Mononuclear cell (primary cell): ENCODE results near the gene ACVR1. TPM values are rescaled to one million over a fixed set of nuclear protein-coding genes. Genes with fewer than 3 reads are reported as not detected.

Source experiments
- H3K27me3 ChIP-seq: 2 replicates; pipeline ENCODE4 v1.6.0; 2011; ENCODE audit warnings: low read length, control low read depth; ENCODE audit not compliant: insufficient read depth
- H3K4me1 ChIP-seq: 2 replicates; pipeline ENCODE4 v1.5.1; 2011; ENCODE audit warnings: mild to moderate bottlenecking, low read length, control low read depth; ENCODE audit not compliant: insufficient read depth
- H3K4me3 ChIP-seq: 2 replicates; pipeline ENCODE4 v1.5.1; 2011; ENCODE audit warnings: mild to moderate bottlenecking, low read length, moderate library complexity
- H3K9me3 ChIP-seq: 2 replicates; pipeline ENCODE4 v1.5.1; 2011; ENCODE audit warnings: low read depth, mild to moderate bottlenecking, control low read depth, low read length
- total RNA-seq: library from RNA; depleted of rRNA; stranded (reverse); fragments of >200 nt; gene quantifications from one replicate; pipeline ENCODE4 v1.2.3, GENCODE V29; 2012

ACVR1 gene
- total RNA-seq, 1 donor = 8.1 TPM

- no peaks in the 10 kb centered on the region for H3K9me3 ChIP-seq
- H3K4me1 ChIP-seq = no peaks in the 10 kb centered on the region
- no peaks in the 10 kb centered on the region for H3K27me3 ChIP-seq
- H3K4me3 ChIP-seq = no peak overlapping the region
Measured at GRCh38 chr2:157810037-157810436, 66.1 kb downstream of the ACVR1 start.

- H3K9me3 ChIP-seq = no peaks in the 10 kb centered on the region
- no peak overlapping the region for H3K4me3 ChIP-seq
- no peaks in the 10 kb centered on the region for H3K27me3 ChIP-seq
- no peaks in the 10 kb centered on the region for H3K4me1 ChIP-seq
Measured at GRCh38 chr2:157809212-157809611, 66.9 kb downstream of the ACVR1 start.

GRCh38 chr2:157808421-157808820, 67.7 kb downstream of the ACVR1 start:
- H3K9me3 ChIP-seq = no peaks in the 10 kb centered on the region
- H3K4me3 ChIP-seq = no peak overlapping the region
- H3K4me1 ChIP-seq = no peaks in the 10 kb centered on the region
- no peaks in the 10 kb centered on the region for H3K27me3 ChIP-seq

- Histone ChIP-seq H3K4me1 (no peaks in the 10 kb centered on the region), H3K9me3 (no peaks in the 10 kb centered on the region), H3K27me3 (no peaks in the 10 kb centered on the region), H3K4me3 (no peak overlapping the region)
Measured at GRCh38 chr2:157806426-157807077, 69.6 kb downstream of the ACVR1 start.

GRCh38 chr2:157805519-157805918, 70.6 kb downstream of the ACVR1 start:
- Histone ChIP-seq H3K27me3 (no peaks in the 10 kb centered on the region), H3K9me3 (no peaks in the 10 kb centered on the region), H3K4me1 (no peaks in the 10 kb centered on the region), H3K4me3 (no peak overlapping the region)

GRCh38 chr2:157804355-157804754, 71.8 kb downstream of the ACVR1 start:
- Histone ChIP-seq H3K4me1 (no peaks in the 10 kb centered on the region), H3K4me3 (no peak overlapping the region), H3K9me3 (no peaks in the 10 kb centered on the region), H3K27me3 (no peaks in the 10 kb centered on the region)

GRCh38 chr2:157803952-157804351, 72.2 kb downstream of the ACVR1 start:
- no peaks in the 10 kb centered on the region for H3K9me3 ChIP-seq
- H3K27me3 ChIP-seq = no peaks in the 10 kb centered on the region
- no peak overlapping the region for H3K4me3 ChIP-seq
- H3K4me1 ChIP-seq = no peaks in the 10 kb centered on the region

- no peaks in the 10 kb centered on the region for H3K27me3 ChIP-seq
- H3K4me3 ChIP-seq = no peak overlapping the region
- H3K9me3 ChIP-seq = no peaks in the 10 kb centered on the region
- H3K4me1 ChIP-seq = no peaks in the 10 kb centered on the region
Measured at GRCh38 chr2:157803476-157803875, 72.7 kb downstream of the ACVR1 start.

- H3K9me3 ChIP-seq = no peaks in the 10 kb centered on the region
- H3K4me1 ChIP-seq = no peaks in the 10 kb centered on the region
- H3K4me3 ChIP-seq = no peak overlapping the region
- no peaks in the 10 kb centered on the region for H3K27me3 ChIP-seq
Measured at GRCh38 chr2:157800838-157801495, 75.2 kb downstream of the ACVR1 start.

GRCh38 chr2:157793053-157793612, 83.0 kb downstream of the ACVR1 start:
- Histone ChIP-seq H3K9me3 (no peaks in the 10 kb centered on the region), H3K27me3 (no peaks in the 10 kb centered on the region), H3K4me3 (no peak overlapping the region), H3K4me1 (no peaks in the 10 kb centered on the region)

GRCh38 chr2:157792335-157793052, 83.6 kb downstream of the ACVR1 start:
- no peaks in the 10 kb centered on the region for H3K4me1 ChIP-seq
- H3K4me3 ChIP-seq = no peak overlapping the region
- no peaks in the 10 kb centered on the region for H3K27me3 ChIP-seq
- H3K9me3 ChIP-seq = no peaks in the 10 kb centered on the region

- no peak overlapping the region for H3K4me3 ChIP-seq
- H3K9me3 ChIP-seq = no peaks in the 10 kb centered on the region
- H3K4me1 ChIP-seq = no peaks in the 10 kb centered on the region
- H3K27me3 ChIP-seq = no peaks in the 10 kb centered on the region
Measured at GRCh38 chr2:157790780-157791179, 85.3 kb downstream of the ACVR1 start.

- Histone ChIP-seq H3K9me3 (no peaks in the 10 kb centered on the region), H3K4me1 (no peaks in the 10 kb centered on the region), H3K27me3 (no peaks in the 10 kb centered on the region), H3K4me3 (no peak overlapping the region)
Measured at GRCh38 chr2:157789933-157790511, 86.1 kb downstream of the ACVR1 start.

- Histone ChIP-seq H3K9me3 (no peaks in the 10 kb centered on the region), H3K4me3 (no peak overlapping the region), H3K4me1 (no peaks in the 10 kb centered on the region), H3K27me3 (no peaks in the 10 kb centered on the region)
Measured at GRCh38 chr2:157789256-157789655, 86.9 kb downstream of the ACVR1 start.

GRCh38 chr2:157788201-157788600, 87.9 kb downstream of the ACVR1 start:
- H3K4me1 ChIP-seq = no peaks in the 10 kb centered on the region
- H3K27me3 ChIP-seq = no peaks in the 10 kb centered on the region
- no peaks in the 10 kb centered on the region for H3K9me3 ChIP-seq
- no peak overlapping the region for H3K4me3 ChIP-seq
